Measurements from ENCODE around the gene ADCY7. TPM values are rescaled to one million over a fixed set of nuclear protein-coding genes. Genes with fewer than 3 reads are reported as not detected.

The ADCY7 gene
- total RNA-seq, 1 experiment from 2014 or later: 13.1 TPM

DNA sequence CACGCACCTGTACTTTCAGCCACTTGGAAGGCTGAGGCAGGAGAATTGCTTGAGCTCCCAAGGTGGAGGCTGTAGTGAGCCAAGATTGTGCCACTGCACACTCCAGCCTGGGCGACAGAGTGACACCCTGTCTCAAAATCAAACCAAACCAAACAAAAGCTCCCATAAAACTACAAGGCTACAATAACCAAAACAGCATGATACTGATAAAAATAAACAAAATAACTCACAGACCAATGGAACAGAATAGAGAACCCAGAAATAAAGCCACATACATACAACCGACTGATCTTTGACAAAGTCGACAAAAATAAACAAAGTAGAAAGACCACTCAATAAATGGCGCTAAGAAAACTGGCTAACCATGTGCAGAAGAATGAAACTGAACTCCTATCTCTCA, 65.2 kb downstream of the ADCY7 start:
- intact Hi-C loops (cut with micrococcal nuclease): no loop called here
- Histone ChIP-seq H3K36me3 (ENCODE audit: low read depth, low read length) (peaks cover 7% of the 10 kb centered on the region; the same call in 1 of the 2 replicates), H3K79me2 (ENCODE audit: low read length) (no peaks in the 10 kb centered on the region), H3K9me2 (replicated peaks; ENCODE audit: low read length) (no peaks in the 10 kb centered on the region), H3K9ac (ENCODE audit: low read length) (no peak overlapping the region), H2AFZ (ENCODE audit: low read length) (no peak overlapping the region), H3K4me2 (ENCODE audit: low read length) (no peak overlapping the region), H3K4me3 (ENCODE audit: low read length) (no peak overlapping the region), H3K9me3 (ENCODE audit: low read length) (no peaks in the 10 kb centered on the region), H3K27ac (ENCODE audit: low read length) (no peak overlapping the region), H3K4me1 (ENCODE audit: insufficient read depth, low read length) (no peaks in the 10 kb centered on the region), H4K20me1 (ENCODE audit: low read length) (no peaks in the 10 kb centered on the region), H3F3A (ENCODE audit: low read length, unreplicated experiment) (no peaks in the 10 kb centered on the region), H3K27me3 (ENCODE audit: low read length) (no peaks in the 10 kb centered on the region)
- BruUV-seq (replicated peaks): no TSS peak
- TF ChIP-seq, protein P1, sequence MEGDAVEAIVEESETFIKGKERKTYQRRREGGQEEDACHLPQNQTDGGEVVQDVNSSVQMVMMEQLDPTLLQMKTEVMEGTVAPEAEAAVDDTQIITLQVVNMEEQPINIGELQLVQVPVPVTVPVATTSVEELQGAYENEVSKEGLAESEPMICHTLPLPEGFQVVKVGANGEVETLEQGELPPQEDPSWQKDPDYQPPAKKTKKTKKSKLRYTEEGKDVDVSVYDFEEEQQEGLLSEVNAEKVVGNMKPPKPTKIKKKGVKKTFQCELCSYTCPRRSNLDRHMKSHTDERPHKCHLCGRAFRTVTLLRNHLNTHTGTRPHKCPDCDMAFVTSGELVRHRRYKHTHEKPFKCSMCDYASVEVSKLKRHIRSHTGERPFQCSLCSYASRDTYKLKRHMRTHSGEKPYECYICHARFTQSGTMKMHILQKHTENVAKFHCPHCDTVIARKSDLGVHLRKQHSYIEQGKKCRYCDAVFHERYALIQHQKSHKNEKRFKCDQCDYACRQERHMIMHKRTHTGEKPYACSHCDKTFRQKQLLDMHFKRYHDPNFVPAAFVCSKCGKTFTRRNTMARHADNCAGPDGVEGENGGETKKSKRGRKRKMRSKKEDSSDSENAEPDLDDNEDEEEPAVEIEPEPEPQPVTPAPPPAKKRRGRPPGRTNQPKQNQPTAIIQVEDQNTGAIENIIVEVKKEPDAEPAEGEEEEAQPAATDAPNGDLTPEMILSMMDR (conservative IDR thresholded peaks at IDR 0.05; ENCODE audit: low read depth, low read length): no peak
- TF ChIP-seq EZH2phosphoT487 (IDR thresholded peaks at IDR 0.05; ENCODE audit: borderline replicate concordance, low read length) (no peak), EZH2 (IDR thresholded peaks at IDR 0.05; ENCODE audit: low read length, unreplicated experiment) (no peak)
- ChIA-PET CTCF (no interaction called here), POLR2A (ENCODE audit: unreplicated experiment) (no interaction called here)
- ATAC-seq (no peak), DNase-seq (no peak)

DNA sequence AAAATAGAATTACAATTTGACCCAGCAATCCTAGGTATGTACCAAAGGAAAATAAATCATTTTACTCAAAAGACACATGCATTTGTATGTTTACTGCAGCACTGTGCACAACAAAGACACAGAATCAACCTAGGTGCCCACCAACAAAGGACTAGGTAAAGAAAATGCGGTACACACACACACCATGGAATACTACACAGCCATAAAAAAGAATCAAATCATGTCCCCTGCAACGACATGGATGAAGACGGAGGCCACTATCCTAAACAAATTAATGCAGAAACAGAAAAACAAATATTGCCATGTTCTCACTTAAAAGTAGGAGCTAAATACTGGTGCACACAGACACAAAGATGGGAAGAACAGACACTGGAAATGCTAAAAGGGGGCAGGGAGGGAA, 66.2 kb downstream of the ADCY7 start:
- CTCF ChIA-PET: no interaction called here

More for the DNA sequence above, 66.2 kb downstream of the ADCY7 start:
- POLR2A ChIA-PET (ENCODE audit: unreplicated experiment): no interaction called here
- Histone ChIP-seq H3K4me2 (ENCODE audit: low read length) (no peak overlapping the region), H3K9me3 (ENCODE audit: low read length) (no peaks in the 10 kb centered on the region), H3K4me1 (ENCODE audit: insufficient read depth, low read length) (no peaks in the 10 kb centered on the region), H2AFZ (ENCODE audit: low read length) (no peak overlapping the region), H3K36me3 (ENCODE audit: low read depth, low read length) (peaks cover 7% of the 10 kb centered on the region; the same call in 1 of the 2 replicates), H3K9me2 (replicated peaks; ENCODE audit: low read length) (no peaks in the 10 kb centered on the region), H3K9ac (ENCODE audit: low read length) (no peak overlapping the region), H3F3A (ENCODE audit: low read length, unreplicated experiment) (no peaks in the 10 kb centered on the region), H3K4me3 (ENCODE audit: low read length) (no peak overlapping the region), H4K20me1 (ENCODE audit: low read length) (no peaks in the 10 kb centered on the region), H3K27me3 (ENCODE audit: low read length) (no peaks in the 10 kb centered on the region), H3K27ac (ENCODE audit: low read length) (no peak overlapping the region), H3K79me2 (ENCODE audit: low read length) (no peaks in the 10 kb centered on the region)
- intact Hi-C loops (cut with micrococcal nuclease): no loop called here
- TF ChIP-seq EZH2 (IDR thresholded peaks at IDR 0.05; ENCODE audit: low read length, unreplicated experiment): no peak
- TF ChIP-seq EZH2phosphoT487 (IDR thresholded peaks at IDR 0.05; ENCODE audit: borderline replicate concordance, low read length): no peak
- TF ChIP-seq, protein P1 (conservative IDR thresholded peaks at IDR 0.05; ENCODE audit: low read depth, low read length): no peak
- ATAC-seq (no peak), DNase-seq (no peak)
- no TSS peak for BruUV-seq (replicated peaks)
